ENCODE results near the gene IQCE. TPM values are rescaled to one million over a fixed set of nuclear protein-coding genes. Genes with fewer than 3 reads are reported as not detected.
"Not testable (repeated sequence)": the region's sequence is repeated elsewhere in the genome, so short reads cannot be mapped to it uniquely, and the experiment has no call there.

The IQCE gene
- total RNA-seq, 1 experiment from 2014 or later: 21.4 TPM

DNA sequence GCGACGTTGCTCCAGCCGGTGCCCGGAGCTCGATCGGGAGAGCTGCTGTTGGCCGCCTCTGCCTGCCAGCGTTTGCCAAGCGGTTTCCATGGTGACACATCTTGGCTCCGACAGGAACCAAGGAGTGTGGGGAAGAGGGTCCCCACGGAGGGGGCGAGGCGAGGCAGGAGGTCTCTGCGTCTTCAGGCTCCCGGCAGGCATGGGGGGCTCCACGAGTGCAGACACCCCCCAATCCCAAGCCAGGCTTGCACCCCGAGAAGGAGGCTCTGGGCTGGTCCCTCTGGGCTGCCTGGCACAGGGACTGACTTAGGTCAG is 27.0 kb upstream of the IQCE start:
- H4K20me1 ChIP-seq (ENCODE audit: insufficient read depth); H3K79me2 ChIP-seq (ENCODE audit: insufficient read depth, low read length); CTCF ChIA-PET; H2AFZ ChIP-seq (ENCODE audit: low read depth, low read length, poor library complexity, severe bottlenecking); H3K9ac ChIP-seq (ENCODE audit: low read length); H3K36me3 ChIP-seq (ENCODE audit: control insufficient read depth in 1 of 2, insufficient read depth in 2 of 2, low read length in 2 of 2); H3K4me3 ChIP-seq (replicated peaks in 1 of 2; ENCODE audit: low read depth in 1 of 2, low read length in 2 of 2); DNase-seq (ENCODE audit: low read depth, low spot score); POLR2A ChIA-PET; H3K27ac ChIP-seq (ENCODE audit: low read depth, low read length); H3K27me3 ChIP-seq (ENCODE audit: insufficient read depth, low read length); BruUV-seq (replicated peaks); RAD21 ChIA-PET (ENCODE audit: low non-redundant PET in 1 of 2, low total read pairs in 2 of 2, uncharacterized antibody in 2 of 2, unreplicated experiment in 2 of 2); H3K4me2 ChIP-seq (ENCODE audit: low read length); H3K9me2 ChIP-seq (ENCODE audit: insufficient read depth); ATAC-seq; intact Hi-C loops (cut with micrococcal nuclease); H3K9me3 ChIP-seq (ENCODE audit: control insufficient read depth in 1 of 2, insufficient read depth in 1 of 2, low read depth in 1 of 2, low read length in 2 of 2): not testable (repeated sequence)
- peaks cover 37 to 41% of the 10 kb centered on the region in 2 experiments for H3K4me1 ChIP-seq (ENCODE audit: control insufficient read depth in 1 of 2, insufficient read depth in 2 of 2, low read length in 2 of 2)

DNA sequence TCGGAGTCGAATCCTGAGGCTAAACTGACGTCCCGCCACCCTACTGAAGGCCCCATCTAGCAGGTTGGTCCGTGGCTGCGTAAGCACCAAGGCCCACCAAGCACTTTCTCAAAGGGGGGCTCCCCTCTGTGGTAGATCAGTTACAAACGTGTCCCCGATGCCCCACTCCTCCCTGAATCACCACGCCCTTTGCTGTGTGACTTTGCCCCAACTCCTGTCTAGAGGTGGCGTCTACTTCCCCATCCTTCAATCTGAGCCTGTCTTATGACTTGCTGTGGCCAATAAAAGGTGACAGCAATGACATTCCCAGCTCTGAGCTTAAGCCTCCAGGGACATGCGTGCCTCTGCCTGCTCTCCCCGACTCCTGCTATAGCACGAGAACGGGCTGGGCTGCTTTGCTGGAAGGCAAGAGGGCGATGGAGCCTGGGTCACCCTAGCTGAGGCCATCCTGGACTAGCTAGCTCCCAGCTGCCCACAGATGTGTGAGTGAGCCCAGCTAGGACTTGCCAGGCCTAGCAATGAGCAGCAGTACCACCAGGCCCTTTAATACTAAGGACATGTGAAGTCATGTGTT is 26.5 kb upstream of the IQCE start:
- H3K27ac ChIP-seq (ENCODE audit: low read depth, low read length); H4K20me1 ChIP-seq (ENCODE audit: insufficient read depth); H3K27me3 ChIP-seq (ENCODE audit: insufficient read depth, low read length); H3K9me2 ChIP-seq (ENCODE audit: insufficient read depth); H3K9ac ChIP-seq (ENCODE audit: low read length); DNase-seq (ENCODE audit: low read depth, low spot score); ATAC-seq; H3K79me2 ChIP-seq (ENCODE audit: insufficient read depth, low read length); H3K4me2 ChIP-seq (ENCODE audit: low read length); RAD21 ChIA-PET (ENCODE audit: low non-redundant PET in 1 of 2, low total read pairs in 2 of 2, uncharacterized antibody in 2 of 2, unreplicated experiment in 2 of 2); BruUV-seq (replicated peaks); H3K4me3 ChIP-seq (replicated peaks in 1 of 2; ENCODE audit: low read depth in 1 of 2, low read length in 2 of 2); POLR2A ChIA-PET; CTCF ChIA-PET; H2AFZ ChIP-seq (ENCODE audit: low read depth, low read length, poor library complexity, severe bottlenecking); H3K36me3 ChIP-seq (ENCODE audit: control insufficient read depth in 1 of 2, insufficient read depth in 2 of 2, low read length in 2 of 2); intact Hi-C loops (cut with micrococcal nuclease); H3K9me3 ChIP-seq (ENCODE audit: control insufficient read depth in 1 of 2, insufficient read depth in 1 of 2, low read depth in 1 of 2, low read length in 2 of 2): not testable (repeated sequence)
- peaks cover 34 to 38% of the 10 kb centered on the region in 2 experiments for H3K4me1 ChIP-seq (ENCODE audit: control insufficient read depth in 1 of 2, insufficient read depth in 2 of 2, low read length in 2 of 2)

DNA sequence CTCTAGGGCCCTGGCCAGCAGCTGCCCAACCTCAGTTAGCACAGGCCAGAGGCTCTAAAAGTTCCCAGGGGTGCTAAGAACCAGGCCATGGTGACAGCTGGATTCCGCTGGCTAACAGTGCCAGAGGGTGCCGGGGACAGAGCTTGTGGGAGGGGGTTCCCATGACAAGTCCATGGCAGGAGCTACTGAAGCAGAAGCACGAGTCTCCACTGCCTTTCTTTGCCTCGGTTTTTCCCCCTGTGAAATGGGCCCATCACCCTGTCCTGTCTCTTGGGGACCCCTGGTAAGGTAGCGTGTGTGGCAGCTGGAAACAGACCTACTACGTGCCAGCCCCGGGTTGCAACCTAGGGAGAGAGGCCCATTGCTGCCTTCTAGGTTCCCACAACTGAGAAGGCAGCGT is 26.0 kb upstream of the IQCE start:
- H3K9me2 ChIP-seq (ENCODE audit: insufficient read depth); H3K4me2 ChIP-seq (ENCODE audit: low read length); POLR2A ChIA-PET; H3K27me3 ChIP-seq (ENCODE audit: insufficient read depth, low read length); ATAC-seq; CTCF ChIA-PET; BruUV-seq (replicated peaks); H3K4me3 ChIP-seq (replicated peaks in 1 of 2; ENCODE audit: low read depth in 1 of 2, low read length in 2 of 2); H3K79me2 ChIP-seq (ENCODE audit: insufficient read depth, low read length); DNase-seq (ENCODE audit: low read depth, low spot score); H2AFZ ChIP-seq (ENCODE audit: low read depth, low read length, poor library complexity, severe bottlenecking); H3K27ac ChIP-seq (ENCODE audit: low read depth, low read length); H3K9me3 ChIP-seq (ENCODE audit: control insufficient read depth in 1 of 2, insufficient read depth in 1 of 2, low read depth in 1 of 2, low read length in 2 of 2); H4K20me1 ChIP-seq (ENCODE audit: insufficient read depth); intact Hi-C loops (cut with micrococcal nuclease); RAD21 ChIA-PET (ENCODE audit: low non-redundant PET in 1 of 2, low total read pairs in 2 of 2, uncharacterized antibody in 2 of 2, unreplicated experiment in 2 of 2); H3K9ac ChIP-seq (ENCODE audit: low read length); H3K36me3 ChIP-seq (ENCODE audit: control insufficient read depth in 1 of 2, insufficient read depth in 2 of 2, low read length in 2 of 2): not testable (repeated sequence)
- peaks cover 29 to 33% of the 10 kb centered on the region in 2 experiments for H3K4me1 ChIP-seq (ENCODE audit: control insufficient read depth in 1 of 2, insufficient read depth in 2 of 2, low read length in 2 of 2)

DNA sequence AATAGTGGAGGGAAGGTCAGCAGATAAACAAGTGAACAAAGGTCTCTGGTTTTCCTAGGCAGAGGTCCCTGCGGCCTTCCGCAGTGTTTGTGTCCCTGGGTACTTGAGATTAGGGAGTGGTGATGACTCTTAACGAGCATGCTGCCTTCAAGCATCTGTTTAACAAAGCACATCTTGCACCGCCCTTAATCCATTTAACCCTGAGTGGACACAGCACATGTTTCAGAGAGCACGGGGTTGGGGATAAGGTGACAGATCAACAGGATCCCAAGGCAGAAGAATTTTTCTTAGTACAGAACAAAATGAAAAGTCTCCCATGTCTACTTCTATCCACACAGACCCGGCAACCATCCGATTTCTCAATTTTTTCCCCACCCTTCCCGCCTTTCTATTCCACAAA is 25.2 kb upstream of the IQCE start:
- H3K79me2 ChIP-seq (ENCODE audit: insufficient read depth, low read length); DNase-seq (ENCODE audit: low read depth, low spot score); H3K27ac ChIP-seq (ENCODE audit: low read depth, low read length); H3K4me3 ChIP-seq (replicated peaks in 1 of 2; ENCODE audit: low read depth in 1 of 2, low read length in 2 of 2); H2AFZ ChIP-seq (ENCODE audit: low read depth, low read length, poor library complexity, severe bottlenecking); RAD21 ChIA-PET (ENCODE audit: low non-redundant PET in 1 of 2, low total read pairs in 2 of 2, uncharacterized antibody in 2 of 2, unreplicated experiment in 2 of 2); H3K27me3 ChIP-seq (ENCODE audit: insufficient read depth, low read length); H4K20me1 ChIP-seq (ENCODE audit: insufficient read depth); BruUV-seq (replicated peaks); POLR2A ChIA-PET; ATAC-seq; H3K36me3 ChIP-seq (ENCODE audit: control insufficient read depth in 1 of 2, insufficient read depth in 2 of 2, low read length in 2 of 2); CTCF ChIA-PET; H3K4me2 ChIP-seq (ENCODE audit: low read length); H3K9ac ChIP-seq (ENCODE audit: low read length); H3K9me3 ChIP-seq (ENCODE audit: control insufficient read depth in 1 of 2, insufficient read depth in 1 of 2, low read depth in 1 of 2, low read length in 2 of 2); H3K9me2 ChIP-seq (ENCODE audit: insufficient read depth); intact Hi-C loops (cut with micrococcal nuclease): not testable (repeated sequence)
- peaks cover 23 to 25% of the 10 kb centered on the region in 2 experiments for H3K4me1 ChIP-seq (ENCODE audit: control insufficient read depth in 1 of 2, insufficient read depth in 2 of 2, low read length in 2 of 2)

DNA sequence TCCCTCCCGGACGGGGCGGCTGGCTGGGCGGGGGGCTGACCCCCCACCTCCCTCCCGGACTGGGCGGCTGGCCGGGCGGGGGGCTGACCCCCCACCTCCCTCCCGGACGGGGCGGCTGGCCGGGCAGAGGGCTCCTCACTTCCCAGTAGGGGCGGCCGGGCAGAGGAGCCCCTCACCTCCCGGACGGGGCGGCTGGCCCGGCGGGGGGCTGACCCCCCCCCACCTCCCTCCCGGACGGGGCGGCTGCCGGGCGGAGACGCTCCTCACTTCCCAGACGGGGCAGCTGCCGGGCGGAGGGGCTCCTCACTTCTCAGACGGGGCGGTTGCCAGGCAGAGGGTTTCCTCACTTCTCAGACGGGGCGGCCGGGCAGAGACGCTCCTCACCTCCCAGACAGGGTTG is 24.6 kb upstream of the IQCE start:
- intact Hi-C loops (cut with micrococcal nuclease); H2AFZ ChIP-seq (ENCODE audit: low read depth, low read length, poor library complexity, severe bottlenecking); H3K27me3 ChIP-seq (ENCODE audit: insufficient read depth, low read length); H3K9me3 ChIP-seq (ENCODE audit: control insufficient read depth in 1 of 2, insufficient read depth in 1 of 2, low read depth in 1 of 2, low read length in 2 of 2); POLR2A ChIA-PET; H3K36me3 ChIP-seq (ENCODE audit: control insufficient read depth in 1 of 2, insufficient read depth in 2 of 2, low read length in 2 of 2); H3K9ac ChIP-seq (ENCODE audit: low read length); H3K4me3 ChIP-seq (replicated peaks in 1 of 2; ENCODE audit: low read depth in 1 of 2, low read length in 2 of 2); CTCF ChIA-PET; DNase-seq (ENCODE audit: low read depth, low spot score); RAD21 ChIA-PET (ENCODE audit: low non-redundant PET in 1 of 2, low total read pairs in 2 of 2, uncharacterized antibody in 2 of 2, unreplicated experiment in 2 of 2); H4K20me1 ChIP-seq (ENCODE audit: insufficient read depth); H3K4me2 ChIP-seq (ENCODE audit: low read length); ATAC-seq; BruUV-seq (replicated peaks); H3K79me2 ChIP-seq (ENCODE audit: insufficient read depth, low read length); H3K27ac ChIP-seq (ENCODE audit: low read depth, low read length); H3K9me2 ChIP-seq (ENCODE audit: insufficient read depth): not testable (repeated sequence)
- peaks cover 16 to 19% of the 10 kb centered on the region in 2 experiments for H3K4me1 ChIP-seq (ENCODE audit: control insufficient read depth in 1 of 2, insufficient read depth in 2 of 2, low read length in 2 of 2)
